HG02610 (cell line): ENCODE data around the gene WFS1.

Source experiments
- ATAC-seq: cut with Tn5 transposase; IDR thresholded peaks from one replicate; pipeline ENCODE4 v1.9.1; 2021; ENCODE audit warnings: mild to moderate bottlenecking, moderate library complexity; ENCODE audit not compliant: unreplicated experiment

Gene WFS1

GRCh38 chr4:6335040-6335590 is 65.5 kb downstream of the WFS1 start:
- no peak for ATAC-seq

GRCh38 chr4:6336166-6336565 is 66.5 kb downstream of the WFS1 start:
- no peak for ATAC-seq

GRCh38 chr4:6337331-6337935 is 67.8 kb downstream of the WFS1 start:
- no peak for ATAC-seq

- no peak for ATAC-seq
These were observed 68.7 kb downstream of the WFS1 start for GRCh38 chr4:6338175-6338950.

- ATAC-seq = no peak
These were observed 69.5 kb downstream of the WFS1 start for GRCh38 chr4:6338951-6339817.

- no peak for ATAC-seq
These were observed 70.3 kb downstream of the WFS1 start for GRCh38 chr4:6339818-6340445.

GRCh38 chr4:6340446-6341015 is 70.9 kb downstream of the WFS1 start:
- no peak for ATAC-seq

- no peak for ATAC-seq
These were observed 72.0 kb downstream of the WFS1 start for GRCh38 chr4:6341696-6342095.

- ATAC-seq = no peak
These were observed 73.1 kb downstream of the WFS1 start for GRCh38 chr4:6342530-6343293.

GRCh38 chr4:6343939-6344408 is 74.3 kb downstream of the WFS1 start:
- no peak for ATAC-seq

GRCh38 chr4:6345096-6345830 is 75.6 kb downstream of the WFS1 start:
- no peak for ATAC-seq

GRCh38 chr4:6345866-6346265 is 76.2 kb downstream of the WFS1 start:
- ATAC-seq = no peak

- no peak for ATAC-seq
These were observed 76.9 kb downstream of the WFS1 start for GRCh38 chr4:6346373-6347110.

GRCh38 chr4:6347511-6348045 is 77.9 kb downstream of the WFS1 start:
- ATAC-seq = no peak

GRCh38 chr4:6348408-6348807 is 78.8 kb downstream of the WFS1 start:
- ATAC-seq = no peak

- ATAC-seq = no peak
These were observed 80.4 kb downstream of the WFS1 start for GRCh38 chr4:6349896-6350603.

GRCh38 chr4:6350646-6351045 is 81.0 kb downstream of the WFS1 start:
- ATAC-seq = no peak
